Hematopoietic multipotent progenitor cell treated with erythropoietin and hydrocortisone succinate and interleukin-3 and kit ligand, for 17 days (in vitro differentiated cells): Measurements from ENCODE around the gene VAMP4.
A peak's percentile ranks its signal among the peaks of the same experiment; 100 is the strongest.
"Not testable (repeated sequence)": the region's sequence is repeated elsewhere in the genome, so short reads cannot be mapped to it uniquely, and the experiment has no call there.

Experiments
- DNase-seq: peaks from one replicate; pipeline ENCODE4 v3.0.0-alpha.2; 2015; ENCODE audit warnings: low spot score

The VAMP4 gene

GRCh38 chr1:171751221-171751620, 9.4 kb upstream of the VAMP4 start:
- no peak for DNase-seq

GRCh38 chr1:171748651-171749050, 6.8 kb upstream of the VAMP4 start:
- DNase-seq: no peak

DNA sequence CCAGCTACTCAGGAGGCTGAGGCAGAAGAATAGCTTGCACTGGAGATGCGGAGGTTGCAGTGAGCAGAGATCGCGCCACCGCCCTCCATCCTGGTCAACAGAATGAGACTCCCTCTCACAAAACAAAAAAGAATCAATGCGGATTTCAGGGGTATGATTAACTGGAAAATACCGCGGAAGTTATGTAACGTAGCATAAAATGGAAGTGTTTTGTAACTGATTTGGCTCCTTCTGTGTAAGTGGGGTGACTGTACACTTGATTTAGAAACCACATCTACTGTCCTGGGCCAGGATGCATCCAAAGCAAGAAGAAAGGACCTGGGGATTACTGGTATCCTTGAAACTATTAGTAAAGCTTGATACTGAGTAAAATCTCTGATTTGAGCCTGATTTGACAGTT, 3.1 kb upstream of the VAMP4 start:
- no peak for DNase-seq

DNA sequence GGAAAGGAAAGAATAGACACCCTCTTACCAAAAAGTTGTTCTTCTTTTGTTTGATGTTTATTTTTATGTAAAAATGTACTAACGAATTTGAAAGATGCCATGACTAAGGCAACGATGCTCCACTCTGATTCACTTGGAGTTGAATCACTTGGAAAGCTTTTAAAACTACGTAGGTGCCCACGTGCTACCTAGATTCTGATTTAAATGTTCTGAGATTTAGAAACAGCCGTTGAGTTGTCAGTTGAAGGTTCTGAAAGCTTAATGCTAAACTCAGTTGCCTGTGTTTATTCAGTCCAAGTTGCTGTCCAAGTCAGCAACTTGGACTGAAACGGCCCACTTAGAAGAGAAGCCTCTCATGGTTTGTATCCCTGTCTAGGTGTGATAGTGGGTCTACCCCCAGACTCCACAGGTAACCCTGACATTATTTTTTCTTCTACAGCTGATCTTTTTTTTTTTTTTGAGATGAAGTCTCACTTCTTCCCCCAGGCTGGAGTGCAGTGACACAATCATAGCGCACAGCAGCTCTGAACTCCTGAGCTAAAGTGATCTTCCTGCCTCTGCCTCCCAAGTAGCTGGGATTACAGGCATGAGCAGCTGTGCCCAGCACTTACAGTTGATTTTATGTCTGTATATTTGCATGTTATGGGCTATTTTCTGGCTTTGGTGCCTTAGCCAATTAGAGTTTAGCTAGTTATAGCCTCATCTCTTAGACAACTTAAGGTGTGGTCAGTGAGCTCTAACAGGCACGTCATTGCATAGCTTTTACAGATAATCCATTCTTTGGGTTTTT, 1.4 kb upstream of the VAMP4 start:
- peak; percentile 59 for DNase-seq

GRCh38 chr1:171742577-171742922, 685 bp upstream of the VAMP4 start:
- DNase-seq: no peak

- peak; percentile 63 for DNase-seq
These were observed 636 bp downstream of the VAMP4 start for GRCh38 chr1:171740987-171741871.

- DNase-seq: no peak
These were observed 1.5 kb downstream of the VAMP4 start for GRCh38 chr1:171740356-171740863.

- DNase-seq: no peak
These were observed 2.2 kb downstream of the VAMP4 start for GRCh38 chr1:171739656-171740055.

GRCh38 chr1:171738911-171739310, 3.0 kb downstream of the VAMP4 start:
- DNase-seq: no peak

GRCh38 chr1:171736196-171736595, 5.7 kb downstream of the VAMP4 start:
- no peak for DNase-seq

- DNase-seq: no peak
These were observed 11.8 kb downstream of the VAMP4 start for GRCh38 chr1:171730052-171730451.

DNA sequence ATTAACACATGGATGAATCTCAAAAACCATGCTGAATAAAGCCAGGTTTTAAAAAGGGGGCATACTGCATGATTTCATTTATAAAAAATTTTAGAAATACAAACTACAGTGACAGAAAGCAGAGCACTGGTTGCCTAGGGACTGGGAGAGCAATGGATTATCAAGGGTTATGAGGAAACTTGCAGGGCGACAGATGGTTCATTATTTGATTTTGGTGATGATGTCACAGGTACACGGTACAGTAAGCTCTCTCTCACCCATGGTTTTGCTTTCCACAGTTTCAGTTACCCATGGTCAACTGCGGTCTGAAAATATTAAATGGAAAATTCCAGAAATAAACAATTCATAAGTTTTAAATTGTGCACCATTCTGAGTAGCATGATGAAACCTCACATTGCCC, 14.1 kb downstream of the VAMP4 start:
- no peak for DNase-seq

- not testable (repeated sequence) for DNase-seq
These were observed 18.7 kb downstream of the VAMP4 start for GRCh38 chr1:171723180-171723579.

DNA sequence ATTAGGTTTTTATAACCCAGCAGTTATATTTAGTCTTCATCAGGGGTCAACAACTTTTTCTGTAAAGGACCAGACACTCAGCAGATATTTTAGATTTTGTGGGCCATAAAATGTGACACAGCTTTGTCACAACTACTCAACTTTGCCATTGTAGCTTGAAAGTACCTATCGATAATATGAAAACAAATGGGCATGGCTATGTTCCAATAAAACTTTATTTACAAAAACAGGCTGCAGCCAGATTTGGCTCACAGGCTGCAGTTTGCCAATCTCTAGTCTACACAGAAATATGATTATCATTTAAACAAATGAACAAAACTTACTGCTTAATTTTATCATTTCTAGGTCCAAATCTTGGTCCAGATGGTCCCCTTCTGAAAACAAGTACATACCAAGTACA, 23.0 kb downstream of the VAMP4 start:
- no peak for DNase-seq

- DNase-seq: no peak
These were observed 23.6 kb downstream of the VAMP4 start for GRCh38 chr1:171718216-171718615.

DNA sequence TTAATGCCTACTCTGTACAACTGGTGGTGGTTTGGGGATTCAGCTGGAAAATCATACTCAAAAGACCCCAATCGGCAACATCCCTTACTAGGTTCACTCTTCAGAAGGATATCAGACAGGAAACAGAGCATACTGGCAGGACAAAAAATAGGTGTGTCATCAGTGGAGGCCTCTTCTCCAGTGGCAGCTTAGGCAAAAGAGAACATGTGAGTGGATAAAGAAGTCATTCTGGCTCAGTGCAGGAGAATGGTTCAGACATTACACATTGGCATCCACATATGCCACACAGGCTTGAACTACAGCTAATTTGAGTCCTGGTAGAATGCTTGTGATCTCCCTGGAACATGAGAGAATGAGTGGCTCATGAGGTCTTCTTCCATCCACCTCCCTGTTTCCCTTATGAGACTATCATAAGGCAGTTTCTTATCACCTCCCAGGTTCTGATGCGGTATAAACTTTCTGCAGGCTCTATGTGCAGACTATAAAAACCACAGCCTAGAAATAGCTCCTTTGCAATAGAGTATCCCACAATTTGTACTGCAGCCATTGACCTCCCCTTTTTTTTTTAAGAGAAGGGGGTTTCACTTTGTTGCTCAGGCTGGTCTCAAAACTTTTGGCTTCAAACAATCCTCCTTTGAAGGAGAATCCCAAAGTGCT, 24.7 kb downstream of the VAMP4 start:
- DNase-seq: peak; percentile 27

DNA sequence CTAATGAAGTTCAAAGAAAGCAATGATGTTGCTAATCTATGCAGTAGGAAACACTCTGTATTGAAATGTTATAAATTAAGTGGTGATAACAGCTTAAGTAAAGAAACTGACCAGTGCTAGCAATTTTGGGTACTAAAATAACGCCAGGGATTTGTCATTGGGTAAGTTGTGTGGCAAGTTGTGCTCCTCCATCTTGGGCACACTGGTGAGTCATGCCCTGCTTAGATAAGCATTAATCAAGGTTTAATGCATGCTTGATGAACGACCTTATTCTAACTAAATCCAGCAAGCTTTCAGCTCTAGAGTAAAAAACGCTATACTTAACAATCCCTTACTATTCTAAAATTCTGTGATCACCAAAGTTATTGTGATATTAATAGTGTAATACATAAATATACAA, 25.2 kb downstream of the VAMP4 start:
- peak; percentile 65 for DNase-seq

GRCh38 chr1:171715813-171716251, 26.0 kb downstream of the VAMP4 start:
- DNase-seq: peak; percentile 36

DNA sequence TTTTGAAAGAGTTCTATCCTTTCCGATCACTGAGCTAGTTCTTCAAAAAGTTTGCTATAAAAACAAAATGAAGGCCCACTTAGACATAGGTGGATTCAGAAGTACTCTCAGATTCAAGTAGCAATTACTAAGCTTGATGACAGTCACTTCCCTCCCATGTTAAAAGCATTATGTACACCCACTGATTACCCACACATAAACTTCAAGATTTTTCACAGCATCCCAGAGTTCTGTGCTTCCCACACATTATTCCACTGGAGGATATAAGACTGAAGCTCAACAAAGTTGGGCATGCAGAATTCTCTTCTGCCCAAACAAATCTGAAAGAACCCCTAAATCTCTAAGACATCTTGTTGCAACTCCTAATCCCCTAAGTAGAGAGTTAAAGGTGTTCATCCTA, 29.5 kb downstream of the VAMP4 start:
- DNase-seq: no peak

- DNase-seq: no peak
These were observed 30.2 kb downstream of the VAMP4 start for GRCh38 chr1:171711643-171712042.

GRCh38 chr1:171707583-171707982, 34.3 kb downstream of the VAMP4 start:
- DNase-seq: no peak

GRCh38 chr1:171702598-171702997, 39.3 kb downstream of the VAMP4 start:
- DNase-seq: no peak

DNA sequence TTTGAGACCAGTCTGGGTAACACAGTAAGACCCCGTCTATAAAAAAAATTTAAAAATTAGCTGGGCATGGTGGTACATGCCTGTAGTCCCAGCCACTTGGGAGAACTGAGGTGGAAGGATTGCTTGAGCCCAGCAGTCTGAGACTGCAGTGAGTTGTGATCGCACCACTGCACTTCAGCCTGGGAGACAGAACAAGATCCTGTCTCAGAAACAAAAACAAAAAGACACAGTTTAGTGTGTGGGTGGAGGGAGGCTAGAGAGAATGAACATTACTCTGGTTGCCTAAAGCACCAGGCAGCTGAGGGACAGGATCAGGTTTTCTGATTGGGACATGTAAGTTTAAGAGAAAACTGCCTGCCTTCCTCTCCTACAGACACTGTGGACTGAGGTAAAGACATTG, 42.3 kb downstream of the VAMP4 start:
- no peak for DNase-seq
